HEK293 (cell line): ENCODE results near the gene CCSER2.

Experiments used
- CTCF ChIP-seq: fragments of 450-650 bp; formaldehyde crosslinking; IDR thresholded peaks from 2 replicates; pipeline ENCODE4 v1.5.1; 2016; ENCODE audit warnings: missing biosample characterization, missing genetic modification characterization
- KLF9 ChIP-seq: fragments of 450-650 bp; formaldehyde crosslinking; IDR thresholded peaks from 2 replicates; pipeline ENCODE4 v1.5.1; 2016; ENCODE audit warnings: missing biosample characterization, missing genetic modification characterization, low read depth
- REST ChIP-seq: fragments of 450-650 bp; formaldehyde crosslinking; IDR thresholded peaks from 2 replicates; pipeline ENCODE4 v1.5.1; 2016; ENCODE audit warnings: missing biosample characterization, missing genetic modification characterization
- ZBTB20 ChIP-seq: fragments of 450-650 bp; formaldehyde crosslinking; IDR thresholded peaks from 2 replicates; pipeline ENCODE4 v1.5.1; 2016; ENCODE audit warnings: missing biosample characterization, missing genetic modification characterization
- ZNF146 ChIP-seq: fragments of 450-650 bp; formaldehyde crosslinking; IDR thresholded peaks from 2 replicates; pipeline ENCODE4 v1.5.1; 2016; ENCODE audit warnings: missing biosample characterization, missing genetic modification characterization
- ZNF175 ChIP-seq: fragments of 450-650 bp; formaldehyde crosslinking; IDR thresholded peaks from 2 replicates; pipeline ENCODE4 v1.5.1; 2016; ENCODE audit warnings: missing biosample characterization, missing genetic modification characterization
- ZNF341 ChIP-seq: fragments of 450-650 bp; formaldehyde crosslinking; IDR thresholded peaks from 2 replicates; pipeline ENCODE4; 2016; ENCODE audit warnings: low read depth, missing biosample characterization, missing genetic modification characterization
- ZNF510 ChIP-seq: fragments of 450-650 bp; formaldehyde crosslinking; IDR thresholded peaks from 2 replicates; pipeline ENCODE4 v1.5.1; 2018; ENCODE audit warnings: mild to moderate bottlenecking, missing genetic modification characterization, missing biosample characterization; ENCODE audit not compliant: insufficient replicate concordance
- ZNF544 ChIP-seq: fragments of 450-650 bp; formaldehyde crosslinking; IDR thresholded peaks from 2 replicates; pipeline ENCODE4 v1.5.0; 2017; ENCODE audit warnings: missing biosample characterization, missing genetic modification characterization
- ZXDB ChIP-seq: fragments of 450-650 bp; formaldehyde crosslinking; IDR thresholded peaks from 2 replicates; pipeline ENCODE4 v1.5.1; 2016; ENCODE audit warnings: missing biosample characterization, missing genetic modification characterization
- TF ChIP-seq, protein P1 (sequence below): fragments of 450-650 bp; formaldehyde crosslinking; IDR thresholded peaks from 2 replicates; pipeline ENCODE4 v1.5.1; 2016; ENCODE audit warnings: missing biosample characterization, missing genetic modification characterization, borderline replicate concordance

DNA sequence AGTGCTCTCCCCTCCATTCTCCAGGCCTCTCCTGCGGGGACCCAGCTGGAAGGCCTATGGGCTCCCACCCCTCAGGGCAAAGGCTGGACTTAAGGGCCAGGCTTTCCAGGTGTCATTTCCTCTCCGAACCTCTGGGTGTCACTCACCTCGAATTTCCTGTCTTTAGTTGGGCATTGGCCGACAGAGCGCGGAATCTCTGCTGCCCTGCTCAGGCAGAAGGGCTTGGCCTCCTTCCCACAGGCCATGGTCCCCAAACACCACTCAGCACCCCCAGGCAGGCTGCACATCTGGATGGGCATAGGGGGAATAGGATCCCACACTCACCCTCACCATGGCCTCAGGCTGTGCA lies 212.9 kb downstream of the CCSER2 start:
- TF ChIP-seq CTCF (tag by site-specific recombination) (no peak), ZXDB (tag by site-specific recombination) (no peak), ZNF341 (tag by site-specific recombination) (no peak), ZBTB20 (tag by site-specific recombination) (no peak), ZNF510 (tag by site-specific recombination) (no peak), REST (no peak), ZNF146 (tag by site-specific recombination) (no peak), ZNF544 (tag by site-specific recombination) (no peak), KLF9 (tag by site-specific recombination) (no peak), ZNF175 (tag by site-specific recombination) (no peak)
- TF ChIP-seq, protein P1, sequence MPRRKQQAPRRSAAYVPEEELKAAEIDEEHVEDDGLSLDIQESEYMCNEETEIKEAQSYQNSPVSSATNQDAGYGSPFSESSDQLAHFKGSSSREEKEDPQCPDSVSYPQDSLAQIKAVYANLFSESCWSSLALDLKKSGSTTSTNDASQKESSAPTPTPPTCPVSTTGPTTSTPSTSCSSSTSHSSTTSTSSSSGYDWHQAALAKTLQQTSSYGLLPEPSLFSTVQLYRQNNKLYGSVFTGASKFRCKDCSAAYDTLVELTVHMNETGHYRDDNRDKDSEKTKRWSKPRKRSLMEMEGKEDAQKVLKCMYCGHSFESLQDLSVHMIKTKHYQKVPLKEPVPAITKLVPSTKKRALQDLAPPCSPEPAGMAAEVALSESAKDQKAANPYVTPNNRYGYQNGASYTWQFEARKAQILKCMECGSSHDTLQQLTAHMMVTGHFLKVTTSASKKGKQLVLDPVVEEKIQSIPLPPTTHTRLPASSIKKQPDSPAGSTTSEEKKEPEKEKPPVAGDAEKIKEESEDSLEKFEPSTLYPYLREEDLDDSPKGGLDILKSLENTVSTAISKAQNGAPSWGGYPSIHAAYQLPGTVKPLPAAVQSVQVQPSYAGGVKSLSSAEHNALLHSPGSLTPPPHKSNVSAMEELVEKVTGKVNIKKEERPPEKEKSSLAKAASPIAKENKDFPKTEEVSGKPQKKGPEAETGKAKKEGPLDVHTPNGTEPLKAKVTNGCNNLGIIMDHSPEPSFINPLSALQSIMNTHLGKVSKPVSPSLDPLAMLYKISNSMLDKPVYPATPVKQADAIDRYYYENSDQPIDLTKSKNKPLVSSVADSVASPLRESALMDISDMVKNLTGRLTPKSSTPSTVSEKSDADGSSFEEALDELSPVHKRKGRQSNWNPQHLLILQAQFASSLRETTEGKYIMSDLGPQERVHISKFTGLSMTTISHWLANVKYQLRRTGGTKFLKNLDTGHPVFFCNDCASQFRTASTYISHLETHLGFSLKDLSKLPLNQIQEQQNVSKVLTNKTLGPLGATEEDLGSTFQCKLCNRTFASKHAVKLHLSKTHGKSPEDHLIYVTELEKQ (tag by site-specific recombination): no peak
